ENCODE data around the gene ATP1B1.

ATP1B1 gene

DNA sequence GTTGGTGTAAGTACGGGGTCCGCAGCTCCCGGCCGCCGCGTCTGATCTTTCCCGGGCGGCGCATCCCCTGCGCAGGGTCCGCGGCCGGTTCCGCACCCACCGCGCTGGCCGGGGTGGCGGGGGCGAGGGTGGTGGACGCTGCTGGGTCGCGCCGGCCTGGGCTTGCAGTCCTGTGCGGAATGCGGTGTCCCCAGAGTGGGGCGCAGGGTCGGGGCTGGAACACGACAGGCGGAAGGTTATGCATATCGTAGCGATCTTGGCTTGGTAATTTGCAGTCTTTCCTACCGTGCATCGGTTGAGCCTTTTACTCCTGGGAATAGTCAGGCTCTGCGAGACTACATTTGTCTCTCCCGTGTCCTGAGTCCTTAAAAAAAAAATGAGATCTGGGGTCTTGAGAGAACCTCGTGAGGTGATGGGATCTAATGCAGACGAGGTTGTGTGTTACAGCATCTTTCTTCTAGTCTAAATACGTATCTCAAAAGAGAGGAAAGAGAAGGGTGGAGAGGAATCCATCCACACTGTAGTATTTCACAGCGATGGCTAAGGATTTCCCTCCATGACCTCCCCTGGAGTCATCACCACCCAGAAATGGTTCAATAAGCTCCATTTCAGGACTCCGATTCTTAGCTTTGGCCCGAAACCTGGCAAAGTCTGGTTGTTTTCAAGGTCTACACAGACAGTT, 572 bp downstream of the ATP1B1 start:
- ATAC-seq = no peak
- Mint-ChIP-seq H3K27ac (peak overlapping the region; percentile 35), H3K4me1 (peaks cover 33% of the 10 kb centered on the region), H3K4me3 (peak overlapping the region; percentile 82), H3K36me3 (peaks cover 8% of the 10 kb centered on the region), H3K9me3 (no peaks in the 10 kb centered on the region)
- no peak for DNase-seq (ENCODE audit: low spot score in 2 of 2)

DNA sequence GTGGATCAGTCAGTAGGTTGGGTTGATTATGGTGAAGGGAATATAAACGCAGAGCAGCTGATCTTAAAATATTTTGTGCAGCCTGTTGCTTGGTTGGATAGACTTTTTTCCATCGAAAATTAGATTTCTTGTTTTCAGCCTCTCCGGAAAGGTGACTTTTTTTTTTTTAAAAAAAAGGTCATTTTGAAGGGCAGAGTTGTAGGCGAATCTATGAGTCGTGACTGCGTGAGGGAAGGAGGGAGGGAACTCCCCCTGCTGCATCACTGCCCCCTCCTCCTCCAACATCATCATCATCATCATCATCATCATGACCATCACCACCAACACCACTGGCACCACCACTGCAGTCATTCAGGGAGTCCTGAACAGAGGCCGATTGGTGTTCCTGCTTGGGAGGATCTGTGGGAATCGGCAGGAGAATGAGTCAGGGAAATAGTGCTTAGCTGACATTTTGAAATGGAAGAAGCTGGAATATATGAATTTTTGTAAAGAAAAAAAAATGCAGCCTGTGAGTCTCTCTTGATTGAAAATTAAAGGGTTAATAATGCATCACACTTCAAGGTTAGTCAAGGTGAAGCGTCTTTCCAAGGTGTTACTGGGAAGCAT, 1.2 kb downstream of the ATP1B1 start:
- ATAC-seq = no peak
- Mint-ChIP-seq H3K9me3 (no peaks in the 10 kb centered on the region), H3K36me3 (peaks cover 13% of the 10 kb centered on the region), H3K4me3 (peak overlapping the region; percentile 82), H3K4me1 (peaks cover 33% of the 10 kb centered on the region), H3K27ac (peak overlapping the region; percentile 35)
- DNase-seq (ENCODE audit: low spot score in 2 of 2) = no peak

DNA sequence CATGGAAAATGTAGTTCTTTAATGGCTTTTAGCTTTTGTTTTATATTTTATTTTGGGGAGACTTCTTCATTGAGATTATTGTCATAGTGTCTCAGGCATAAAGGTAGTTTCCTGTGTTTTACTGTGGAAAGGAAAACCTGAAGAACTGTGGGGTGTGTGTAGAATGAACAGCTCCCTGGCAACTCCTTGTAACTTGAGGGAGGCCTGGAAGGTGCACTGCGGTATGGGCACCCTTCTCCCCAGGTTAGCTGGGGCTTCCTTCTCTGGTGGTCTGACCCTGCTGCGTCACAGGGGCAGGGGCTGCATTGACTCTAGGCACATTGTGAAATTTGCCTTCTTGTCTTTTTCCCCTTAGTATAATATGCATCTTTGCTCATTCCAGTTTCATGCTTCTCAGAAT, 1.7 kb downstream of the ATP1B1 start:
- Mint-ChIP-seq H3K4me3 (peak overlapping the region; percentile 82), H3K9me3 (no peaks in the 10 kb centered on the region), H3K27ac (peak overlapping the region; percentile 35), H3K4me1 (peaks cover 33% of the 10 kb centered on the region), H3K36me3 (peaks cover 17% of the 10 kb centered on the region)
- DNase-seq (ENCODE audit: low spot score in 2 of 2) = no peak
- ATAC-seq = no peak

DNA sequence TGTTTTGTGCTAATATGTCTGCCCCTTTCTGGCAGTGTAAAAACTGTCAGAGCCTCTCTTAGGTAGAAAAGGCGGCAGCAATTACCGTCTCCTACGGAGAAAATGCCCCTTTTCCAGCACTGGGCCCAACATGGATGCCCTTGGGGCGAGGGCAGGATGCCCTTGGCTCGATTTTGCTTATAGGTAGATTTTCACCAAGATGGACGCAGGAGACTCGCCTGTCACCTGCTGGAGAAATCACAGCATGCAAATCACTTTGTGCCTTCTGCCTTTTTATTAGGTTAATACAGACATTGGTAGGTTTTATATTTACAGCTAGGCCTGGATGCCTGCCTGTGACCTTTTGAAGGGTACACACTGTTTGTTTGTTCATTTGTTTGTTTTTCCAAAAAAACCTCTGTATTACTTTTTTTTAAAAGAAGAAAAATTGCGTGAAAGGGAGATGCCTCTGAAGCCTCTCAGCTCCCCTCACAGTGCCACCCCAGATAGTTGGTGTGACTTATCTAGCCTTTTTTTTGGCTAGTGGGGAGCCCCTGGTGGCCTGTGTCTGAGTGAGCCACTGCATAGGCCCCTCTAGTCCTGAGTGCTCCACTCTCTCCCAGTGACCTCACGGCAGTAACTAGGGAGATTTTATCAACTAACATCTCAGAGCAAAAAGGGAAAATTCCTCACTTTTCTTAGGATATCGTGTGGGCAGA, 2.5 kb downstream of the ATP1B1 start:
- ATAC-seq (no peak), DNase-seq (ENCODE audit: low spot score in 2 of 2) (no peak)
- Mint-ChIP-seq H3K4me3 (peak overlapping the region; percentile 82), H3K36me3 (peaks cover 17% of the 10 kb centered on the region), H3K9me3 (no peaks in the 10 kb centered on the region), H3K27ac (peak overlapping the region; percentile 48), H3K4me1 (peaks cover 33% of the 10 kb centered on the region)

DNA sequence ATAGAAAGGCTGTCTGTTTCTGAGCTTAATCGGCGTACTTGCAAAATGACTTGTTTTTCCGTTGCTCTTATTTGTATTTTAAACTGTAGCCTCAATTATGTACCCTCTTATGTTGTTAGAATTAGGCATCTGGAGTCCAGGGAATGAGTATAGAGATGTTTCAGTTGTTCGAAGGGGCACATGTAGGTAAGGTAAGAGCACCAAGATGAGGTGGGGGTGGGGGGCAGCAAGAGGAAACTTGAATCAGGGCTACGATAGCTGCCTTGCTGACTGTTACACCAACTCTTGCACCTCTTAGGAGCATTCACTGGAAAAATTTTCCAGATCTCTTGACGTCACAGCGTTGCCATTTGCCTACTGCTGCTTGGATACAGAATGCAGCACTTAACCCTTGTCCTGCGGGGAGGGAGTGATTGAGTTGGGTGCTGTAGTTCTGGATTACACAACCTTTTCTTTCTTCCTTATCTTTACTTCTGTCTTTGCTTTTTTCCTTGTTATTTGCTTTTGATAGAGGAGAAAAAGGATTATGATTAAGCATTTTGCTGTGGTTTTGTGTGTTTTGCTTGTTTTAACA, 3.2 kb downstream of the ATP1B1 start:
- ATAC-seq (no peak), DNase-seq (ENCODE audit: low spot score in 2 of 2) (no peak)
- Mint-ChIP-seq H3K36me3 (peaks cover 17% of the 10 kb centered on the region), H3K27ac (peak overlapping the region; percentile 48), H3K9me3 (no peaks in the 10 kb centered on the region), H3K4me1 (peaks cover 33% of the 10 kb centered on the region), H3K4me3 (peak overlapping the region; percentile 82)

DNA sequence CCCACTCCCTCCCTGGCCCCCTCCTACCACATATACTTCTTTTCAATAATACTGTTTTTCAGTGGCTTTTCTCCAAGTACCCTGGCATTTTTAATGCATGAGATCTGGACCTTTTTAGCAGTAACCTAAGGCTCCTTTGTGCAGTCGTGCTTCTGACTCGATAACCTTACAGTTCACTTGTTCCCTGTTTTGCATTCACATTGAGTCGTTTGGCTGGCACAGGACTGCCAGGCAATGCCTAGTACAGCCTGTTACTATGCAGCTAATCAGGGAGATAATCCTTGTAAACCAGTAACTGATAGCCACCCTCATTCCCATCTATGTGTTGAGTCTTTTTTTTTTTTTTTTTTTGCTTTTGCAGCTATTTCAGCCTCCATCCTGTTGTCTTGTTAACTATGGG, 3.7 kb downstream of the ATP1B1 start:
- peaks cover 33% of the 10 kb centered on the region for H3K4me1 Mint-ChIP-seq
- H3K27ac Mint-ChIP-seq = no peak overlapping the region
- H3K4me3 Mint-ChIP-seq = peak overlapping the region; percentile 82
- H3K9me3 Mint-ChIP-seq = no peaks in the 10 kb centered on the region
- ATAC-seq (no peak), DNase-seq (ENCODE audit: low spot score in 2 of 2) (no peak)
- H3K36me3 Mint-ChIP-seq = peaks cover 22% of the 10 kb centered on the region

DNA sequence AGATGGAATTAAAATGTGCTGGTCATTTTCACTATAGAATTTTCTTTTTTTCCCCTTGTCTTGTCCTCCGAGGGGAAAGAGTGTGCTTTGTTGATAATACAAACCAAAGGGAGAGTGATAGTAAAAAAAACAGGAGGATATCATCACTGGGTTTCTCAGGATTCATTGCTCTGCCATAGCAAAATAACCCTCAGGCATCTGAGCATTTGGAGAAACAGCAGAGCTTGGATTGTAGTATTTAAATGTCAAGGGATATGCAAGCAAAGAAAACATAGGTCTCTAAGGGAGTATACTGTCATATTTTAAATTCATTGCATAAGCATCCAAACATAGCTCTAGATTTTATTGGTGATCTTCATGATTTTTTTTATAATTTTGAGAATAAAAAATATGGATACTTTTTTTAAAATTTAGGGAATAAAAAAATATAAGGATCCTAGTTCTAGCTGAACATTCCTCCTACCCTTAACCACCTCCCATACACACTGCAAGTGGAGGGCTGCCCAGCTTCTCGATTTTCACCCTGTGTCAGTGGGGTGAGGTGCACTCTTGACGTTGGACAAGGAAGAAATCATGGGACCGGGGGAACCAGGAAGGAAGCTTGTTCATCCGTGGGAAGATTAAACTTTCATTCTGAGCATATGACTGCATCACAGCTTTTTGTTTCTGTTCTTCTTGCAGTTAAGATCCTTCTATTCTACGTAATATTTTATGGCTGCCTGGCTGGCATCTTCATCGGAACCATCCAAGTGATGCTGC, 4.4 kb downstream of the ATP1B1 start:
- H3K4me3 Mint-ChIP-seq = peak overlapping the region; percentile 82
- ATAC-seq (no peak), DNase-seq (ENCODE audit: low spot score in 2 of 2) (no peak)

DNA sequence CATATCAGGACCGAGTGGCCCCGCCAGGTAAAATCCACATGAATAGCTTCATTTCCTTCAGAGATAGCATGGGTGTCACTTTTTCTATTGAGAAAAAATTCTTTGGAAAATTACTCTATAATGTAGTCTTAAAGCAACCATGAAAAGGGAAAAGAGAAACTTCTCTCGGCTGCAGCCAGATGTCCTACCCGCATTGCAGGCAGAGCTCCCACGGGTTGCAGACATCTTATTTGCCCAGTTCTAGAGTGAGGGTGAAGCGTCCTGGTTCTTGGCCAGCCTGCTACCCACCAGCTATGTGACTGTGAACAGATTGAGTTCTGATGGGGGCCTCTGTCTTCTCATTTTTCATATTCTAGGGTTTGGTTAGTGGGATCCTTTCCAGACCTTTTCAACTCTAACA, 5.0 kb downstream of the ATP1B1 start:
- H3K4me3 Mint-ChIP-seq = no peak overlapping the region
- peaks cover 35% of the 10 kb centered on the region for H3K36me3 Mint-ChIP-seq
- H3K27ac Mint-ChIP-seq = no peak overlapping the region
- DNase-seq (ENCODE audit: low spot score in 2 of 2) = no peak
- ATAC-seq = no peak
- H3K4me1 Mint-ChIP-seq = peaks cover 41% of the 10 kb centered on the region
- H3K9me3 Mint-ChIP-seq = no peaks in the 10 kb centered on the region

More for the DNA sequence above, 4.4 kb downstream of the ATP1B1 start:
- H3K27ac Mint-ChIP-seq = no peak overlapping the region
- H3K9me3 Mint-ChIP-seq = no peaks in the 10 kb centered on the region
- H3K4me1 Mint-ChIP-seq = peaks cover 35% of the 10 kb centered on the region
- peaks cover 29% of the 10 kb centered on the region for H3K36me3 Mint-ChIP-seq

DNA sequence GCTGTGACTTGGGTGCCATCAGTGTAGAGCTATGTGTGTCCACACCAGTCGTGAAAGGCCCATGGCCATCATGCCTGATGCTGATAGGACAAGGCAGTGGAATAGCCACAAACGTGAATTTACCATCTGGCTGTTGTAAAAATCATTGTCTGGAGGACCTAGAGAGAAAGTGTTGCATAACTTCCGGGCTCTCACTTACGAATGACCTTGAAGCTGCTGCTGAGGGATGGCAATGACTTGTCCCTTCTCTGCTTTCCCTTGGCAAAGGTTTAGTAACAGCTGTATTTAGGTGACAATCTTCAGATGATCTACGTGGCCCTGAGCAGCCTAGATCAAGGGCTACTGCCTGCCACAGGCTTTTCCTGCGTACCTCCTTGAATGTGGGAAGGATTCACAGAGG, 5.8 kb downstream of the ATP1B1 start:
- peaks cover 37% of the 10 kb centered on the region for H3K4me1 Mint-ChIP-seq
- peaks cover 37% of the 10 kb centered on the region for H3K36me3 Mint-ChIP-seq
- ATAC-seq (no peak), DNase-seq (ENCODE audit: low spot score in 2 of 2) (no peak)
- no peaks in the 10 kb centered on the region for H3K9me3 Mint-ChIP-seq
- no peak overlapping the region for H3K4me3 Mint-ChIP-seq
- H3K27ac Mint-ChIP-seq = no peak overlapping the region

DNA sequence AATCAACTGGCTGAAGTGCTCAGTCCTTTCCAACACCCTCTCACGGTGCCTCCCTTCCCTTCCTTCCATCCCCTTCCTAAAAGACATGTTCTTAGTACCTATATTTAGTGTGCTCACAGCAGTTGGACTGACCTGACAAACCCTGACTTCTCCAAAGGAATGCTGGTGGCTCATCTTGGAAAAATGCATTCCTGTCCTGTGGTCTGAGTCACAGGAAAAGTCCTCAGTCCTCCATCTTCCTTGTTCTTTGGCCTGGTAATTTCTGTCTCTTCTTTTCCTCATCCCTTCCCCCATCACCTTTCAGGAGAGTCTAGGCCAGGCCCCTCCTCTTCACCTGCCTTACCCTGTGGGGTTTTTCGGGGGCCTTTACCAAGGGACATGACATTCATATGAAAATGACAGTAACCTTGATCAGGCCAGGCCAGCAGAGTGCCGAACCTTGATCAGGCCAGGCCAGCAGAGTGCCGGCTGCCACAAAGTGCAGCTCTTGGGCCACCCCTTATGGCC, 7.2 kb downstream of the ATP1B1 start:
- no peak overlapping the region for H3K27ac Mint-ChIP-seq
- H3K4me3 Mint-ChIP-seq = no peak overlapping the region
- peaks cover 37% of the 10 kb centered on the region for H3K36me3 Mint-ChIP-seq
- ATAC-seq = no peak
- H3K4me1 Mint-ChIP-seq = peaks cover 29% of the 10 kb centered on the region
- no peak for DNase-seq (ENCODE audit: low spot score in 2 of 2)
- no peaks in the 10 kb centered on the region for H3K9me3 Mint-ChIP-seq

DNA sequence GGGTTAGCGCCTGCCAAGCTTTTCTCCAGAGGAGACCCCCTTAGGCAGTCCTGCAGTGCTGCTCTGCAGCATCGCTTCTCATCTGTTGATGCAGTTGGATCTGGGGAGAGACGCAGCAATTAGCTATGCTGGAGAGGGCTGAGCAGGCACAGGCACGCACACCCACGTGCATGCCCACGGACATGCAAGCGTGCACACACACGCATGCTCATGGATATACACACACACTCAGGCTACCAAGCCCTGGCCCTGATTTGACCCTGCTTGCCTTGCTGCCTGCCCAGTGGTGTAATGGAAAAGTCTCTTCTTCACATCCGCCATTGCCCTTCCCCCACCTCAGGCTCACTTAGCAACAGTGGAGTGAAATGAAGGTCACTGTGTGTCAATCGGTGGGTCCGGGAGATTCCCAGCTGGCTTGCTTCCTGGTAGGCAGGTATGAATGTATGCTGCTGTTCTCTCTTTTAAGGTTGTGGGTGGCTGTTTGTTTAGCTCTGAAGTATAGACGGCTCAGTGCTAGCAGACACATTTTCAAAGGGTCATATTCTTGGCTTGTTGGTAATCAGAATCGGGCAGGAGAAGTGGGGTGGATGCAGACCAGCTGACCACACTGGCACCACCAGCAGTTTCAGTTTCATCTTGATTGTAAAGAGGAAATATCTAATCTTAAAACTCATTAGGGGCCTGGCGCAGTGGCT, 9.5 kb downstream of the ATP1B1 start:
- ATAC-seq (peak; percentile 83), DNase-seq (ENCODE audit: low spot score in 2 of 2) (no peak)
- H3K27ac Mint-ChIP-seq = peak overlapping the region; percentile 85
- H3K4me1 Mint-ChIP-seq = peaks cover 12% of the 10 kb centered on the region
- H3K36me3 Mint-ChIP-seq = peaks cover 37% of the 10 kb centered on the region
- no peaks in the 10 kb centered on the region for H3K9me3 Mint-ChIP-seq
- peak overlapping the region; percentile 7 for H3K4me3 Mint-ChIP-seq

DNA sequence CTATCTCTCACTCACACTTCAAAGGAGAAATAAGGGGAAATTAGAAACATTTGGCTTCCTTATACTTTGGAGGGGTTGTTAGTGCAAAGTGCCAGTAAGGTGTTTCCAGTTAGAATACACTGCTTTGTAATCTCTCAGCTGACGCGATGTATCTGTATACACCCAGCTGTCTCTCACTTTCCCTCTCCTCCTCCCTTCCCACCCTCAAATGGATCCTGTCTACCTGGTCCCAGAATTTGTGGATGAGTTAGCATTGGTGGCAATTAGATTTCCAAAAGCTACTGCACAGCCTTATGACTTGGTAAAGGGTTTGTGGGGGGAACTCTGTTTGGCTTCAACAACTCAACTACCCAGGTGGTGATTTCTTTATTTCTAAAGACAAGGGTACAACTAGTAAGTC, 10.5 kb downstream of the ATP1B1 start:
- H3K4me1 Mint-ChIP-seq = peaks cover 11% of the 10 kb centered on the region
- peak overlapping the region; percentile 85 for H3K27ac Mint-ChIP-seq
- DNase-seq (ENCODE audit: low spot score in 2 of 2) = no peak
- no peaks in the 10 kb centered on the region for H3K9me3 Mint-ChIP-seq
- H3K4me3 Mint-ChIP-seq = no peak overlapping the region
- peaks cover 29% of the 10 kb centered on the region for H3K36me3 Mint-ChIP-seq
- ATAC-seq = no peak

DNA sequence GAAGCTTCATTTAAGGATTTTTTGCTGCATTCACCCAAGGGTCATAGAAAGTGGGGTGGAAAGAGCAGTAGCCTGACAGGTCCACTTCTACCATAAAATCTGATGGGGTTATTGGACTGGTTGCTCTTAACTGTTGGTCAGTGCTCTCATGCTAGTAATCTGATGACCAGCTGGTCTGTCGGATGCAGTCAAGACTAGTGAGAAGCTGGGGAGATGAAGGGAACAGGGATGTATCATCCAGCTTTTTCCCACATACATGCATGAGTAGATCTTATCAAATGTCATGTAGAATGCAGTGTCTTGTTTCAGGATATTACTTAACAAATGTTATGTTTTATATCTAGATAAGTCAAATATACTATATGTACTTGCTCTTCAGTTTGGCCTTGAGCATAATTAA, 11.1 kb downstream of the ATP1B1 start:
- ATAC-seq (no peak), DNase-seq (ENCODE audit: low spot score in 2 of 2) (no peak)
- Mint-ChIP-seq H3K9me3 (no peaks in the 10 kb centered on the region), H3K4me3 (no peak overlapping the region), H3K36me3 (peaks cover 24% of the 10 kb centered on the region), H3K27ac (no peak overlapping the region), H3K4me1 (peaks cover 13% of the 10 kb centered on the region)

DNA sequence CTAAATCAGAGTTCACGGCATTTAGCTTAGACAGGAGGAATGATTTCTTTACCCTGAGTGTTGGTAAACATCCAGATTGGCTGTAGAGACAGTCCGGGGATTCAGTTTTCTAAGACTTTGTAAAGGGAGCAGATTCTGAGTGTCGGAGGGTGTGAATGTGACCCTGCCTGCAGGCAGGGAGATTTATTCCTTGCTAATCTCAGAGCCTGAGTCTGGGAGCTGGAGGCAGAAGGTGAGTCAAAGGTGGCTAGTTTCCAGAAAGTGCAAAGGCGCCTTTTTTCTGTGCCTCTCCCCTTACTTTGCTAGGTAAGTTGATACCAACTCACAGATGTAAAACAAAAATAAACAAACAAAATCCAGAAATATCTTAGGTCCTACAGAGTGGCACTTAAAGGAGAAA, 11.7 kb downstream of the ATP1B1 start:
- ATAC-seq (no peak), DNase-seq (ENCODE audit: low spot score in 2 of 2) (no peak)
- Mint-ChIP-seq H3K36me3 (peaks cover 19% of the 10 kb centered on the region), H3K9me3 (no peaks in the 10 kb centered on the region), H3K4me1 (peaks cover 13% of the 10 kb centered on the region), H3K4me3 (no peak overlapping the region), H3K27ac (no peak overlapping the region)
